ENCODE data around the gene DICER1.

The DICER1 gene

GRCh38 chr14:95038521-95039250, 118.6 kb downstream of the DICER1 start:
- DNase-seq (ENCODE audit: low read depth): no peak

DNA sequence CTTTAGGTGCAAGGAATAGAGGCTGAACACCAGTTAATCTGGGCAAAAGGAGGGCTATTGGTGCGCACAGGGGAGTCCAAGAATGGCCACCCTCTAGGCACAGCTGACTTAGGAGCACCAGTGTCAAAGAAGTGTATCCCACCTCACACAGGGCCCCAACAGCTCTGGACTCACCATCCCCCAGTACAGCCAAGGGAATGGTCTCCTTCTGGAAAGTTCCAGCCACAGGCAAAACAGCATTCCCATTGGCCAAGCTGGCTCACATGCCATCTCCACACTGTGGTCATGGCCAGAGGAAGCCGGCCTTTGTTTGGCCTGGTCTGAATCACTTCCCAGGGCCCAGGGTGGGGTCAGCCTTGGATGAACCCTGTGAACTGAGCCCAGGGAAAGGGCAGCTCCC, 120.1 kb downstream of the DICER1 start:
- no peak for DNase-seq (ENCODE audit: low read depth)

Measured in amniotic epithelial cell (primary cell).